HFFc6 (cell line): Measurements from ENCODE around the gene WDR62. TPM values are rescaled to one million over a fixed set of nuclear protein-coding genes. Genes with fewer than 3 reads are reported as not detected.
A peak's percentile ranks its signal among the peaks of the same experiment; 100 is the strongest.

Source experiments
- DNase-seq: peaks from one replicate; pipeline ENCODE4 v3.0.0-alpha.2; 2018
- H3K27ac Mint-ChIP-seq: 2 replicates; pipeline ENCODE4 v1.8.0; 2020; ENCODE audit warnings: mild to moderate bottlenecking, mixed read lengths
- H3K27me3 Mint-ChIP-seq: 2 replicates; pipeline ENCODE4 v1.8.0; 2021; ENCODE audit warnings: mild to moderate bottlenecking, moderate library complexity, mixed read lengths; ENCODE audit not compliant: insufficient read depth
- H3K36me3 Mint-ChIP-seq: 2 replicates; pipeline ENCODE4 v1.8.0; 2021; ENCODE audit warnings: low read depth, mixed read lengths
- H3K4me1 Mint-ChIP-seq: 2 replicates; pipeline ENCODE4 v1.8.0; 2020; ENCODE audit warnings: low read depth, mixed read lengths
- H3K4me3 Mint-ChIP-seq: 2 replicates; pipeline ENCODE4 v1.8.0; 2020; ENCODE audit warnings: mild to moderate bottlenecking, moderate library complexity, mixed read lengths
- H3K9me3 Mint-ChIP-seq: 2 replicates; pipeline ENCODE4 v1.8.0; 2020; ENCODE audit warnings: mild to moderate bottlenecking, mixed read lengths
- total RNA-seq, 6 experiments: library from RNA; stranded (reverse); fragmentation: NEBNext Ultra II Directional; extraction: Animal tissue kit (Norgen Biotek cat#: 25700); gene quantifications; 2 replicates in 1 of 6; 3 replicates in 5 of 6; pipeline ENCODE4 v1.2.3, GENCODE V29; 2021
- TF ChIP-seq, protein P1 (sequence below): fragments of 200-600 bp; sonication (generic); IDR thresholded peaks from 2 replicates; pipeline ENCODE4 v1.5.0; 2021; ENCODE audit warnings: antibody characterized with exemption, mild to moderate bottlenecking

Gene WDR62
- total RNA-seq, 6 experiments from 2014 or later = 6.5 to 13.8 (median 13.0) TPM

DNA sequence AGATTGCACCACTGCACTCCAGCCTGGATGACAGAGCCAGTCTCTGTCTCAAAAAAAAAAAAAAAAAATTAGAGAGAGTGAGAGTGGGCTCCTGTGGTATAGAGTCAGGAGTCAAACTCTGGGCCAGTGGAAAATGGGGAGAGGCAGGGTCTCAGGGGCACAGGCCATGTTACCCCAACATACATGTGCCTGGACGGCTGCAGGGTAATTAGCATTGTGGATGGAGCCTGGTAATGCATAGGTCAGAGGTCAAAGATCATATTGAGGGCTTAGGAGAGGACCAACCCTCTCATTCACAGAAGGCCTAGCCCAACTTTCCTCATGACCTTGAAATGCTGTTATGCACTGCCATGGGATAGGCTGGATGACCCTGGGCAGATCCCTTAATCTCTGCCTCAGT is 29.2 kb upstream of the WDR62 start:
- Mint-ChIP-seq H3K9me3 (no peaks in the 10 kb centered on the region), H3K27ac (no peak overlapping the region), H3K4me1 (peaks cover 5% of the 10 kb centered on the region; the same call in 1 of the 2 replicates), H3K4me3 (no peak overlapping the region), H3K27me3 (0 out of 2 replicates have a peak, but pooled peaks cover 1% of the 10 kb centered on the region), H3K36me3 (peaks cover 35% of the 10 kb centered on the region)
- TF ChIP-seq, protein P1, sequence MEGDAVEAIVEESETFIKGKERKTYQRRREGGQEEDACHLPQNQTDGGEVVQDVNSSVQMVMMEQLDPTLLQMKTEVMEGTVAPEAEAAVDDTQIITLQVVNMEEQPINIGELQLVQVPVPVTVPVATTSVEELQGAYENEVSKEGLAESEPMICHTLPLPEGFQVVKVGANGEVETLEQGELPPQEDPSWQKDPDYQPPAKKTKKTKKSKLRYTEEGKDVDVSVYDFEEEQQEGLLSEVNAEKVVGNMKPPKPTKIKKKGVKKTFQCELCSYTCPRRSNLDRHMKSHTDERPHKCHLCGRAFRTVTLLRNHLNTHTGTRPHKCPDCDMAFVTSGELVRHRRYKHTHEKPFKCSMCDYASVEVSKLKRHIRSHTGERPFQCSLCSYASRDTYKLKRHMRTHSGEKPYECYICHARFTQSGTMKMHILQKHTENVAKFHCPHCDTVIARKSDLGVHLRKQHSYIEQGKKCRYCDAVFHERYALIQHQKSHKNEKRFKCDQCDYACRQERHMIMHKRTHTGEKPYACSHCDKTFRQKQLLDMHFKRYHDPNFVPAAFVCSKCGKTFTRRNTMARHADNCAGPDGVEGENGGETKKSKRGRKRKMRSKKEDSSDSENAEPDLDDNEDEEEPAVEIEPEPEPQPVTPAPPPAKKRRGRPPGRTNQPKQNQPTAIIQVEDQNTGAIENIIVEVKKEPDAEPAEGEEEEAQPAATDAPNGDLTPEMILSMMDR = no peak
- DNase-seq = no peak

DNA sequence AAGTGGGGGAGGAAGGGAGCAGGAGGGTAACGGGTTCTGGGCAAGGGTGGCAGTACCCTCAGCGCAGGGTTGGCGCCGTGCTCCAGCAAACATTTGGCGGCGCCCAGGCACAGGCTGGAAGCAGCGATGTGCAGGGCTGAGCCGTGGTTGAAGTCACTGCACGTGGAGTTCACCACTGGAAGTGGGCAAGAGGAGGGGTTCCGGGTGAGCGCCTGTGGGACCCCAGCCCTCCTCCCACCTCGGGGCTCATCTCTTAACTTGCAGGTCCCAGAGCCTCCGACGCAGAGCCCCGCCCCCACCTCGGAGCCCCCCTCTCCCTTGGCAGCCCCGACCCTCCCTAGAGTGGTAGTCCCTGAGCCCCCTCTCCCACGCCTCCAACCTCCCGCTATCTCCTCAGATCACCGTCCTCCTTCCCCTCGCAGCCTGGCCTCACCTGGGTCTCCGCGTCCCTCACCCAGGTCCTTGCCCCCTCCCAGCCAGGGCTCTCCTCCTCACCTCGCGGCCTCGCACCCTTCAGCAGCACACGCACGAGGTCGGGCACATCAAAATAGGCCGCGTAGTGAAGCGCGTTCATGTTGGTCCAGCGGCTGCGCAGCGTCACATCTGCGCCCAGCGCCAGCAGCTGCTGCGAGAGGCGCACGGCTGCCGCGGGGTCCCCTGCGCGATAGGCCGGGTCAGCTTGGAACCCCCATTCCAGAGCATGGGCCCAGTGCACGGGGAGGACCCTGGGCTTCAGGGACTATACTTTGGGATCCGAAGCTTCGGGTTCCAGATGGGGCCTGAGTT is 28.4 kb upstream of the WDR62 start:
- H3K27me3 Mint-ChIP-seq = 0 out of 2 replicates have a peak, but pooled peaks cover 1% of the 10 kb centered on the region
- peaks cover 9% of the 10 kb centered on the region for H3K4me1 Mint-ChIP-seq
- no peak overlapping the region for H3K27ac Mint-ChIP-seq
- no peak for DNase-seq
- TF ChIP-seq, protein P1 = no peak
- peaks cover 37% of the 10 kb centered on the region for H3K36me3 Mint-ChIP-seq
- no peaks in the 10 kb centered on the region for H3K9me3 Mint-ChIP-seq
- H3K4me3 Mint-ChIP-seq = no peak overlapping the region

DNA sequence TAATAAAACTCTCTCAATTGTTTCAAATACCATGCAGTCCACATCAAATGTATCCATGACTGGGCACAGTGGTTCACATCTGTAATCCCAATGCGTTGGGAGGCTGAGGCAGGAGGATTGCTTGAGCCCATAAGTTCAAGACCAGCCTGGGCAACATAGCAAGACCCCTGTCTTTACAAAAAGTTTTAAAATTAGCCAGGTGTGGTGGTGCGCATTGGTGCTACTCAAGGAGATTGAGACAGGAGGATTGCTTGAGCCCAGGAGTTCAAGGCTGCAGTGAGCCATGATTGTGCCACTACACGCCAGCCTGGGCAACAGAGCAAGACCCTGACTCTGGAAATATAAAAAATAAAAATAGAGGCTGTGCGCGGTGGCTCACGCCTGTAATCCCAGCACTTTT is 27.0 kb upstream of the WDR62 start:
- Mint-ChIP-seq H3K27ac (no peak overlapping the region), H3K9me3 (no peaks in the 10 kb centered on the region), H3K27me3 (0 out of 2 replicates have a peak, but pooled peaks cover 1% of the 10 kb centered on the region), H3K4me1 (peaks cover 19% of the 10 kb centered on the region), H3K4me3 (no peak overlapping the region), H3K36me3 (peaks cover 40% of the 10 kb centered on the region)
- no peak for DNase-seq
- TF ChIP-seq, protein P1 = no peak

DNA sequence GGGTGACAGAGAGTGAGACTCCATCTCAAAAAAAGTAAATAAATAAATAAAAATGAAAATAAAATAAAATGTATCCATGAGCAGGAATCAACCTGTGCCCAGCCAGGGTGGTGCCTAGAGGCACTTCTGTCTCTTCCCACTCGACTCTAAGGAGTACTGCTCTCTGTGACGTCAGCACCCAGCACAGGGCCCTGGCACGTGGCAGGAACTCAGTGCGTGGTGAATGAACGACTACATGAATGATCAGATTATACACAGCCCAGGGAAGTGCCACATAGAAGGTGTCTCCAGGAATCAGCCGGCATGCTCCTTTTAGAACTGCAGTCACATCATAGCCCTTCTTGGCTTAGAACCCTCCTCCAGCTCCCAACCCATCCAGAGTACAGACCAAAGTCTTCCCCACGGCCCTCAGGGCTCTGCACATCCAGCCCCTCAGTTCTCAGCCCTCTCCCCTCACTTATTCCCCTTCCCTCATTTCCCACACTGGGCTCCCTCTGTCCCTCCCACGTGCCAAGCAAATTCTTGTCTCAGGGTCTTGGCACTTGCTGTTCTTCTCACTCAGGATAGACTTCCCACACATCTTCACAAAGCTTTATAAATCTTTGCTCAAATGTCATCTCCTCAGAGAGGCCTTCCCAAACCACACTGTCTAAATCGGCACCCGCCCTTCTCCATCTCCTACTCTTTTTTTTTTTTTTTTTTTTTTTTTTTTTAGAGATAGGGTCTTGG is 26.2 kb upstream of the WDR62 start:
- no peak overlapping the region for H3K4me3 Mint-ChIP-seq
- 0 out of 2 replicates have a peak, but pooled peaks cover 1% of the 10 kb centered on the region for H3K27me3 Mint-ChIP-seq
- H3K4me1 Mint-ChIP-seq = peaks cover 25% of the 10 kb centered on the region
- DNase-seq = no peak
- no peak overlapping the region; the same call in 1 of the 2 replicates for H3K27ac Mint-ChIP-seq
- H3K36me3 Mint-ChIP-seq = peaks cover 36% of the 10 kb centered on the region
- TF ChIP-seq, protein P1 = no peak
- H3K9me3 Mint-ChIP-seq = no peaks in the 10 kb centered on the region

DNA sequence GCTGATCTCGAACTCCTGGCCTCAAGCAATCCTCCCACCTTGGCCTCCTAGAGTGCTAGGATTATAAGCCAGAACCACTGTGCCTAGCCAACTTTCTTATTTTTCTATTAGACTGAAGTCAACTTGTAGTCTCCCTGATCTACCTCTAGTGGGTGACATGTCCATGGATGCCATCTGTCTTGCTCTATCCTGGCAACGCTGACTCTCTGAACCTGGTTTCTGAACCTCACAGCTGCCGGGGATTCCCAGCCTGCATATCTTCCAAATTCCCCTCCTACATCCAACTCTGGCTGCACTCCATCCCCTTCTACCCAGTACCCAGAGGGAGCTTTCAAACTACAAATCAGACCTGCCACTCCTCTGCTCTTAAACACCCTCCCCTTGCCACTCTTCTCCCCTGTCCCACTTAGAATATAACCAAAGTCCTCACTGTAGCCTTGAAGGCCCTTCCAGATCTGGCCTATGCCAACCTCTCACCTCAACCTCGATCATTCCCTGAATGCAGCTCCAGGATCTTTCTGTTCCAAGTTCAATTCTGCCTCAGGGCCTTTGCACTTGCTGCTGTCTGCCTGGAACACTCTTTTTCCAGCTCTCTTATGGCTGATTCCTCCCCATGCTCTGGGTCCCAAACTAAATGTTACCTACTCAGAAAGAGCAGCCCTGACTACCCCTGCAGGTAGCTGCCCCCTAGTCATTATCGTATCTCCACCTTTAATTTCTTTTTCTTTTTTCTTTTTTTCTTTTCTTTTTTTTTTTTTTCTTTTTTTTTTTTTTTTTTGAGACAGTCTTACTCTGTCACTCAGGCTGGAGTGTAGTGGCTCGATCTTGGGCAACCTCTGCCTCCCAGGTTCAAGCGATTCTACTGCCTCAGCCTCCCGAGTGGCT is 24.2 kb upstream of the WDR62 start:
- TF ChIP-seq, protein P1 = peak; percentile 50
- peaks cover 30% of the 10 kb centered on the region for H3K4me1 Mint-ChIP-seq
- no peaks in the 10 kb centered on the region for H3K9me3 Mint-ChIP-seq
- H3K4me3 Mint-ChIP-seq = no peak overlapping the region
- DNase-seq = peak; percentile 16
- H3K36me3 Mint-ChIP-seq = peaks cover 30% of the 10 kb centered on the region
- H3K27me3 Mint-ChIP-seq = 0 out of 2 replicates have a peak, but pooled peaks cover under 1% of the 10 kb centered on the region
- no peak overlapping the region; the same call in 1 of the 2 replicates for H3K27ac Mint-ChIP-seq
